ENCODE measurements around the gene POLR2H. TPM values are rescaled to one million over a fixed set of nuclear protein-coding genes. Genes with fewer than 3 reads are reported as not detected.

POLR2H gene
- total RNA-seq, 1 donor from 2014 or later, result 24.3 TPM

- no peaks in the 10 kb centered on the region for H3K36me3 ChIP-seq
- intact Hi-C loops (cut with micrococcal nuclease), result no loop called here
- H3K9me3 ChIP-seq (replicated peaks), result no peaks in the 10 kb centered on the region
These were observed 24.7 kb downstream of the POLR2H start for GRCh38 chr3:184386047-184386806.

GRCh38 chr3:184387174-184387714, 25.7 kb downstream of the POLR2H start:
- no peak for DNase-seq
- no peak for TF ChIP-seq CTCF (IDR thresholded peaks at IDR 0.05; ENCODE audit: borderline replicate concordance)
- Histone ChIP-seq H3K4me1 (no peaks in the 10 kb centered on the region), H3K4me3 (no peak overlapping the region), H3K36me3 (no peaks in the 10 kb centered on the region), H3K9me3 (replicated peaks) (no peaks in the 10 kb centered on the region), H3K27ac (replicated peaks) (no peak overlapping the region), H3K27me3 (ENCODE audit: low read depth) (peaks cover 39% of the 10 kb centered on the region)
- intact Hi-C loops (cut with micrococcal nuclease), result no loop called here

More at GRCh38 chr3:184386047-184386806, 24.7 kb downstream of the POLR2H start:
- no peak for TF ChIP-seq CTCF (IDR thresholded peaks at IDR 0.05; ENCODE audit: borderline replicate concordance)
- Histone ChIP-seq H3K4me1 (peaks cover 9% of the 10 kb centered on the region), H3K4me3 (no peak overlapping the region), H3K27me3 (ENCODE audit: low read depth) (peaks cover 49% of the 10 kb centered on the region), H3K27ac (replicated peaks) (no peak overlapping the region)
- DNase-seq, result no peak

- DNase-seq, result no peak
- intact Hi-C loops (cut with micrococcal nuclease), result no loop called here
- no peak overlapping the region for H3K27ac ChIP-seq (replicated peaks)
- no peaks in the 10 kb centered on the region for H3K9me3 ChIP-seq (replicated peaks)
- H3K4me1 ChIP-seq, result no peaks in the 10 kb centered on the region
- H3K4me3 ChIP-seq, result no peak overlapping the region
- peaks cover 39% of the 10 kb centered on the region for H3K27me3 ChIP-seq (ENCODE audit: low read depth)
- H3K36me3 ChIP-seq, result no peaks in the 10 kb centered on the region
- no peak for TF ChIP-seq CTCF (IDR thresholded peaks at IDR 0.05; ENCODE audit: borderline replicate concordance)
These were observed 26.8 kb downstream of the POLR2H start for GRCh38 chr3:184388164-184388935.

GRCh38 chr3:184388936-184389230, 27.4 kb downstream of the POLR2H start:
- no peak overlapping the region for H3K4me3 ChIP-seq
- no peak overlapping the region for H3K27ac ChIP-seq (replicated peaks)
- no peaks in the 10 kb centered on the region for H3K36me3 ChIP-seq
- H3K27me3 ChIP-seq (ENCODE audit: low read depth), result peaks cover 40% of the 10 kb centered on the region
- no peak for TF ChIP-seq CTCF (IDR thresholded peaks at IDR 0.05; ENCODE audit: borderline replicate concordance)
- no peaks in the 10 kb centered on the region for H3K9me3 ChIP-seq (replicated peaks)
- intact Hi-C loops (cut with micrococcal nuclease), result no loop called here
- DNase-seq, result no peak
- no peaks in the 10 kb centered on the region for H3K4me1 ChIP-seq

- intact Hi-C loops (cut with micrococcal nuclease), result no loop called here
- Histone ChIP-seq H3K36me3 (no peaks in the 10 kb centered on the region), H3K4me3 (no peak overlapping the region), H3K27ac (replicated peaks) (no peak overlapping the region), H3K27me3 (ENCODE audit: low read depth) (peaks cover 35% of the 10 kb centered on the region), H3K4me1 (no peaks in the 10 kb centered on the region), H3K9me3 (replicated peaks) (no peaks in the 10 kb centered on the region)
- TF ChIP-seq CTCF (IDR thresholded peaks at IDR 0.05; ENCODE audit: borderline replicate concordance), result no peak
- no peak for DNase-seq
These were observed 27.9 kb downstream of the POLR2H start for GRCh38 chr3:184389384-184389783.
